Stimulated activated CD4-positive, alpha-beta T cell treated with anti-CD3 and anti-CD28 coated beads, Interleukin-2, amount 100 ng/mL, for 48 hours (primary cell): ENCODE data around the gene LRRC4C.

Experiments
- DNase-seq, 2 donors: peaks; one replicate each; pipeline ENCODE4 v3.0.0-alpha.2; 2020

Gene LRRC4C

DNA sequence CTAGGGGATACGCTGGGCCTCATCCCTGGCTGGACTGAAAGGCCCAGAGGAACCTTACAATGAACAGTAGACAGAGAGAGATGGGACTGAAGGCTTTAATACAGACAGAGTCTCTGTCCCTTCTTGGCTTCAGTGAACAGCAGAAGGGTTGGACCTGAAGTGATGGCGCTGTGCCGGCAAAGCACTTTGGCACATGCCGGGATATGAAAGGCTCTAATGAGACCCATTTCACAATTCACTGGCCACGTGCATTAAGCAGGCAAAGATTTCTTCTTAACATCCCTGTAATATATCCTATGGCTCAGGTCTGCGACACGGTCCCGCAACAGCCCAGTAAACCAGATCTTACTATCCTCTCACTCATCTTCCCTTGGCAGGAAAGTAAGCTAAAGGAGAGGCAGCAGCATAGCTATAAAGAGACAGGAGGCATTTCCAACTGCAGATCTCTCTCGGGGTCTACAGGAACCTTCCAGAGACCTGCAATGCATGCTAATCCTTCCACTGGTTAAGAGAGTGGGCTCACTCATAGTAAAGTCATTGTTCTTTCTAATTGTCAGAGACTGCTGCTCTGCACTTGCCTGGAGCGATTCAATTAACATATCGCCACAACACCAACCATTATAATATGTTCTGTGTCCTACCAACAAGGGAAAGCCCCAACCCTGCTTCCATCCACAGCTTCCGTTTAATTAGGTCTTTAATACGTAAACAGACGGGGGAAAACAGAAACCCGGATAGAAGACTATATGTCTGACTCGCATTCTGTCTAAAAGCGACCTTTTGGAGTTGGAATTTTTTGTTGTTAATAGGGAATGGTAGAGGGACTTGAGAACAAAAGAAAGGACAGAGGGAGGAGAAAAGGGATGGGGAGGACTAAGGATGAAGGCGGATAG lies 1179.0 kb downstream of the LRRC4C start:
- DNase-seq = no peak

DNA sequence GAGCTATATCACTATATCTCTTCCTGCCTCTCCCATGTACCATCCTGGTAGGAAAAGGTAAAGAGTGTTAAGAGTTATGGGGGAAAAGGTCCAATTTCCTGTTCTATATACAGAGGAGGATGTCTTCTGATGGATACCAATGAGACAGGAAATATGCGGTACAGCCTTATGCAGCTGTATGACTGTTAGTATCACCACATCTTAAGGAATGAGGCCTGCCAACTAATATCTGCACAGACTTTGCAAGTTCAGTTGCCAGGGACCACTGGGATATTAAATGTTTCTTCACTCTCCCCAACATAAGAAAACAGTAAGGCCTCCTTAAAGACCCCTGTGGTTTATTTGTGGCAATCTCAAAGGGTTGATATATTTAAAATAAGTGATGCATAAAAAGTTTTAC lies 1182.5 kb downstream of the LRRC4C start:
- DNase-seq = no peak

DNA sequence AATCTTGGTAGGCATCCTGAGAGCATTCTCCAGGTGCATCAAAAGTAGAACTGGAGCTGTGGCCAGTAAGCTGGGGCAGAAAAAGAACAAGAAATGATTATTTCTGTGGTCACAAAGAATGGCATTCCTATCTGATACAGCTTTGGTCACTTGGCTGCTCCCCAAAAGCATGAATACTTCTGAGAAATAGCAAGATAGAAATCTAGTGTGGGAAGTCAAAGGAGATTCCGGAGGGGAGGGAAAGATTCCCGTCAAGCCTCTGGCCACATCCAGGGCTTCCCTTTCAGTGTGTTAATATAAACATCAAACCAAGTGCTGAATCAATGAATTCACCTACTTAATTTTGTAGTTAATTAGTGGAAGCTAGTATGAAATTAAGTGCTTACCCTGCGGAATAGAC lies 1185.4 kb downstream of the LRRC4C start:
- no peak for DNase-seq

DNA sequence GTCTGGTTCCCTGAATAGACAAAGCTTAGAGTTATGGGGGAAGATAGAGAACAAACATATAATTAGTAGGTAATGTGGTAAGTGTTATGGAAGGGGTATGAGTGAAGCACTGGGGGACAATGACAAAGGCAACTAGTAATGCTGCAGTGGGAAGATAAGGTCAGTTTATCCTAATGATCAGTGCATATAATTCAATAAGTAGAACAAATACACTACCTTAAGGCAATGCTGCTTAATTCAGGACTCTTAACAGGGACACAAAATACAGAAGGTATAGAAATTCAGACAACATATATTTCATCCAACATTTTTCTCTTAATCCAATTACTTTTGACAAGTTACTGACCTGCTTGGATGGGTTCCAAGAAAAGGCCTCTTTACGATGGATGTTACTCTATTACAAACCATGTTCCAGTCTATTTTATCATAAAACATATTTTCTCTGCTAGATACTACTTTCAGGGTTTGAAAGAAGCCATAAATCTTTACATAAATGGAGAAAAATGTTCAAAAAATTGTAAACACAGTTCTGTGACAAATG lies 1186.2 kb downstream of the LRRC4C start:
- no peak for DNase-seq

DNA sequence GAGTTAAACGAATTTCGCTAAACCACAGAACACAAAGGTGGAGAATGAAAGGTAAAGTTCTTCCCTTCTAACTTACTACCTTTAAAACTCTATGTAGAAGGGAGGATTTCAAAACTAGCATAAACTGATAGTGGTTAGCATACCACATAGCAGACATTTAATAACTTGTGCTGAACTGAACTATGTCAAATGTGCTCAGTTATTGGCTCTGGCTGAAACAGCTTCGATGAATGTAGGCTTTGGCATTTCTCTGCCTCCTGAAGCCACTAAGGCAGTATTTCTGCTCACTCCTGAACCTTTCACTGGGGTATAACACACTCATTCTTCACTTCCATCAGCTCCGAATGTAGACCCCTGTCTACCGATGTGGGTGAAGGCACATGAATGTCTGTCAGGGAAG lies 1188.1 kb downstream of the LRRC4C start:
- no peak for DNase-seq

DNA sequence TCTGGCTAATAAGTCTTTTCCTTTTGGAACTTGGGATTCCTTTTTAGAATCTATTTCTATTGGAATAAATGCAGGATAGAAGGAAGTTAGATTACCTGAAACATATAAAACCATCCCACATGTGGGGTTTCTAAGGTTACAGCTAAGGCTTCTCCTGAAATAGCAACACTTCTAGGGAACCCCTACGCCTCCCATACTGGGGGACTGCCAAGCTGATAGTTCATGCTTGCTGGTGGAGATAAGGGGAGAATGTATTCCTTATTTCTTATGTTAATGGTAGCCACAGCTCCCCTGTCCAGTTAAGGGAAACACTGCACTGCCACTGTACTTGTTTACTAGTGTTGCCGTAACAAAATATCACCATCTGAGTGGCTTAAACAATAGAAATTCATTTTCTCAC lies 1189.6 kb downstream of the LRRC4C start:
- DNase-seq = no peak

DNA sequence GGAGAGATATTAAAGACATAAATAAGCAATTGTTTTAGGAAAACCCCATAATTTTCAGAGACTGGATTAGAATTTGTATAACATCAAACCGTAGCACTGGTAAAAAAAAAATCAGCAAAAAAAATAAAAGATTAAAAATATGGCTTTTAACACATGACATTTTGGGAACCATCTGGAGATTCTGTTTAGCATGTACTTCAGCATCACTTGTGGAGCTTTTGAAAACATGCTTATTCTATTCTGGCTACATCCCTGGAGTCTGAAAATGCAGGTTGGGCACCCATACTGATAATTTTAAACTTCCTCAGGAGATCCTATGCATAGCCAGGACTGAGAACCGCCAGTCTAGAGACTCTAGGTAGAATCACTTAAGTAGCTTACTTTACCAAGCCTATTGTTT lies 1190.9 kb downstream of the LRRC4C start:
- no peak for DNase-seq

DNA sequence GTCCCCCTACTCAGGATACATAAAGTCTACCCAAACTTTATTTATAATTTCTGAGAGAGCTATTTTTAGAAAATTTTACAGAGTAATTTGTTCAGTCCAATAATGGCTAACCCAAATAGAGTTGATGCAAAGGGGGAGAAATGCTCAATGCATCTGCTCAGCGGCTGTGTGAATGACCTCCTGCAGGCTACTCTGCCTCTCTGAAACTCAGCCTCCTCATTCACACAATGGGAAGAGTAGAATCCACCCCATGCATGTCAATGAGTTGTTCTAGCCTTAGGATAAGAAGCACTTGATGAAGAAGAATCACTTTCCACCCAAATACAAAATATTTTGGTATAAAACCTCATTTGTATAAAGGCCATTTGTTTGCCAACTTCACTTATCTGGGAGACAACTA lies 1204.0 kb downstream of the LRRC4C start:
- DNase-seq = no peak

DNA sequence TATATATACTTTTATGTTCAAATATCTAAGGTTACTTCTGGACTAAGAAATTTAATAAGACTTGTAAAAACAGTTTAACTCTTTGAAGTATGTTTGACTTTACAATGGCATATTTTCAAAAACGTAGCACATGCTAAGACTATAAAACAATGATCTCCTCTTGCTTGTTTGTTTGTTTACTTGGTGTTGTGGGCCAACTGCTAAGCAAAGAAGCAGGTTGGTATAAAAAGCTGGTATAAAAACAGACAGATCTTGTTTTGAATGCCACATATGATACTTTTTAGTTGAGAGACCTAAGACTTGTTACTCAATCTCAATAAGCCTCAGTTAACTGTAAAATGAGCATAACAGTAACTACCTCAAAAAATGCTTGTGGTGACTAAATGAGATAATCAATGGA lies 1206.3 kb downstream of the LRRC4C start:
- no peak for DNase-seq

DNA sequence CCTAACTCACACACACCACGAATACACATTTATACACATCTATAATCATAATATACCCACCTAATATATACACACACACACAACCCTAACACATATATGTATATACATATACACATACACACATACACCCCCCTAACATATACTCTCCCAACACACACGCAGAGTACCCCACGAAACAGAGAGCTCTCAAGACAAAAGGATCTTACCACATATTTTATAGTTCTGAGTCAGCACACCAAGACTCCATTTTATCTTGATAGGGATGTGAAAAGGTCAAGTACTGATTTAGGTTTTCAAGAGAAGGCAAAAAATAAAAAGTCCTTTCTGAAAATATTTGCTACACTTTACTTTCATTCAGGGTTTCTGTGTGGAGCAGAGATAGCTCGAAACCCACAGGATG lies 1207.2 kb downstream of the LRRC4C start:
- DNase-seq = no peak

DNA sequence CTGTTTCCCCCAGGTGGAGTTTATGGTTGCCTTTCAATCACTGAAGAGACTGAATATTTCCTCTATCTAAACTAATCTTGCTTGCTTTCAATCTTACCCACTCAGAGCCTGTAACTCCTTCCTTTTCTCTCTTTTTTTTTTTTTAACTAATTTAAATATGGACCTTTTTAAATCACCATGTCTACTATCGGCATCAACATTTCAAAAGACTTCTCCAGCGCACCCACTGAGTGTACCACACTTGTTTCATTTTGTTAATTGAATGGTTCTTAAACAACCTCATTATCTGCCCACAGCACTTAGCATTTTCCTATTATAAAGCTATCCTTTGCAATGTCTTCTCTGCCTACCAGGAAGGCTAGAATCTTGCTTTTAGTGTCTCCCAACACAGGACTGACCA lies 1212.5 kb downstream of the LRRC4C start:
- DNase-seq = no peak

DNA sequence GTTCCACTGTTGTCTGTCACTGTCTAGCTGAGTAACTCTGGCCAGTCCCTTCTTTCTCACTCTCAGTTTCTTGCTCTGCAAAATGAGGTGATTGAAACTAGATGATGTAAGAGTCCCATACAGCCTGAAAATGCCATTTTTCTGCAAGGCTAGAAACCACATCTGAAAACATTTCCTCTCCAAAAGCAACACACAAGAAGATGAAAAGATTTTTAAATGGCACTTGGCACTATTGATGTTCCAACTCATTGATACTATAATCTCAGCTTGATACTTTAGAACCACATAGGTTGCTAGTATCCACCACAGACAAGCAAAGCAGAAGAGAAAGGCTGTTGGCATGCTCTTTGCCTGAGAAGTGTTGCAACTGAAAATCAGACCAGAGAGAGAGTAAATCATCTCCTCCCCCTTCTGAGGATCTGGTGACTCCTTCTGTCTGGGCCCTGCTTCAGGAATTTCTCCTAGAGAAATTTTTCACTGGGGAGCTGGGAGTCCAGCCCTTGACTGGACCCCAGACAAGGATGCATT lies 1217.9 kb downstream of the LRRC4C start:
- no peak for DNase-seq

DNA sequence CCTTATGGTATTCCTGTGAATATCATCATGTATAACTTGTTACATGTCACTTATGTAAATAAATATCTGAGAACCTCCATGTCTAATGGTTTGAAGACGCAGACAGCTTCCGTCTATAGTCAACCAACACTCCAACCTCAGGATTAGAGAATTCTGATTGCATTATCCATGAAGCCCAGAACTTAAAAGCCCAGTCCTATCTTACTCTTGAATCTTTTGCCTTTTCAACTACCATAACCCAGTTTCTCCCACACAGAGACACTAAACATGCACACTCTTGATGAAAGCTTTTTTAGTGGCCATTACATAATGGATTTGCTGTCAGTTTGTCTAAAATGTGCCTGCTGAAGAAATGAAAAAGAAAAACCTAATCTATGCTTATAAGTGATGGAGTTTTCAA lies 1219.2 kb downstream of the LRRC4C start:
- no peak for DNase-seq

DNA sequence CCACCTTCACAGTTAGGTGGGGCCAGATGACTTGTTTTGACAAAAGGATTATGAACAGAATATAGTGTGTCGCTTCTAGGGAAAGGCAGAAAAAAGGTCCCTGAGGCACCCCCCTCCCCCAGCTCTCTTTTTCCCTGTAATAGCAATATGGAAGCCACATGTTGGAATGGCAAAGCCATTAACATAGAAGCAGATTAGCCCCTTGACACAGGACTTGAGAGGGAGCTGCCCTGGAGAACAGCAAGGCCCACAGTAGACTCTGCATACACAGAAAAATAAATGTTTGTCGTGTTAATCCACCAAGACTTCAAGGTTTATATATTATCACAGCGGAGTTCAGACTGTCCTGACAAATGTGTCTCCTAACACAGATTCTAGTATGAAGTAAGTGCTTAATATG lies 1222.9 kb downstream of the LRRC4C start:
- DNase-seq = no peak

DNA sequence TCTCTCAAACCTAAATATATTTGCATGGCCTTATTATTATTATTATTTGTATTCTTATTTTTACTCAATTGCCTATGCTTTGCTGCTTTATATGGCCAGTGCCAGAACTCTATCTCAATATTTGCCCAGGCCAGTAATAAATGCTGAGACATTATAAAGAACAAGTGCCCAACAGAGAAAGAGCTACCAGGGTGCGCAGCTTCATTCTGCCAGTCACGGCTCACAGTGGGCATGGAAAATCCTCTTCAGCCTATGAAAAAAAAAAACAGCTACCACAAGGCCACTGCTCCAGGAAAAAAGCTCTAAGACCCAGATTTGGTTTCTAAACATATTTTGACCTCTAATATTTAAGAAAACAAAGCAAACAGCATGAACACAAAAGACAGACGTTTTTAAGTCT lies 1223.6 kb downstream of the LRRC4C start:
- no peak for DNase-seq

DNA sequence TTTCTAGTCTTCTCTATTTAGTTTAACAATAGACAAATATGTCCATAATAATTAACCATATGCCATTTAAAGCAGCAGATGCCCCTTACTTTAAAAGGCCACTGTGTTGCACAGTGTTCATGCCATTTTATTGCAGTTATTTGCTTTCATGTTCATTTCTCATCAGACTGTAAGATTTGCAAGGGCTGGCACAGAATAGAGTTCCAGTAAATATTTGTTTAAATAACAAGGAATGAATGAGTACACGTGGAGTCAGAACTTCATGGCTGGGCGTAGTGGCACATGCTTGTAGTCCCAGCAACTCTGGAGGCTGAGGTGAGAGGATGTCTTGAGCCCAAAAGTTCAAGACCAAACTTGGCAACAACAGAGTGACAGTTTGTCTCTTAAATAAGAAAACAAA lies 1228.6 kb downstream of the LRRC4C start:
- no peak for DNase-seq

DNA sequence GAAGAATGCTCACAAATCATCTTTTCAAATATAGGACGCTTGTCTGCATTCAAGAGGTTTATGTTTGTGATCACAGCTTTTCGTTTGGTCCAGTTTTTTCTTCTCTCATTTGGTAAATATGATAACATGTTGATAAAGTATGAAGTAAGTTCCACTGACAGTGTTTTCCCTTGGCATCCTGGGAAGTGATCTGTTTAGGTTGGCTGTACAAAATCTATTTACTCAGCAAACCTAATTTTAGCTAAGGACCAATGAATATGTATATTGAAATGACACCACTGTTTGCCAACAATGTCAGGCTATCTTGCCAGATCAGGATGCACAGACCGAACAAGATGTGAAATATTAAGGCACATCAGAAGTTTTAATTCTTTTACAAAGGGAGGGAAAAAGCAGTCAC lies 1230.8 kb downstream of the LRRC4C start:
- DNase-seq = no peak

DNA sequence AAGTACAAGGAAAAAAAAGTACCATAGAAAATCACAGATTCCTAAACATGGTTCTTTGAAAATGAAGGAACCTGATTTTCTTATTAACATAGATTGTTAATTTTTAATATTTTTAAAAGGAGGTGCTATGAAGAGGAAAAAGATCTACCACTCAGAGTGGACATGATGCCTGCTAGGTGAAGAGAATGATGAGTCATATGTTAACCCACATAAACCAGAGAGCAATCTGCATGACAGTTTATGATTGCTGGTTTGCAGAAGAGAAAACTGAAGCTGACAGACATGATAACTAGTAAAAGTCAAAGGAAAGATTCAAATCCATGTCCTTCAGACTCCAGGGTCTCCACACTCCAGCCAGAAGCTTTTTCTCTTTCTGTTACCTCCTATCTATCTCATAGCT lies 1231.7 kb downstream of the LRRC4C start:
- DNase-seq = no peak

DNA sequence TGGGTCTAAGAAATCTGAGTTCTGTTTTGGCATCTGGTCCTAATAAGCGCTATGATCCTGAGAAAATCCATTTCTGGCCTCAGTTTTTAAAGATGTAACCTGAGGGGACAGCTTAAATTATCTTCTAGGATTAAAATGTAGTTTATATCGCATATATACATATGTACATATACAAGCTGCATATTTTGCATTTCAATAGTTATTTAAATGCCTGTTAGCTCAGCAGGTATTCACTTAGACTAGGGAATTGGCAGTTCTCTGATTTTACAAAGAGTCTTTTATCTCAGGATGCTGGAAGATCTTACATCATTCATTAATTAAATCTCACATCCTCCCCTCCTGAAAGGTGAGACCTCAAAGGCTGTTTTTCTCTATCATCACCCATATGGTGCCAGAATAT lies 1232.8 kb downstream of the LRRC4C start:
- no peak for DNase-seq

DNA sequence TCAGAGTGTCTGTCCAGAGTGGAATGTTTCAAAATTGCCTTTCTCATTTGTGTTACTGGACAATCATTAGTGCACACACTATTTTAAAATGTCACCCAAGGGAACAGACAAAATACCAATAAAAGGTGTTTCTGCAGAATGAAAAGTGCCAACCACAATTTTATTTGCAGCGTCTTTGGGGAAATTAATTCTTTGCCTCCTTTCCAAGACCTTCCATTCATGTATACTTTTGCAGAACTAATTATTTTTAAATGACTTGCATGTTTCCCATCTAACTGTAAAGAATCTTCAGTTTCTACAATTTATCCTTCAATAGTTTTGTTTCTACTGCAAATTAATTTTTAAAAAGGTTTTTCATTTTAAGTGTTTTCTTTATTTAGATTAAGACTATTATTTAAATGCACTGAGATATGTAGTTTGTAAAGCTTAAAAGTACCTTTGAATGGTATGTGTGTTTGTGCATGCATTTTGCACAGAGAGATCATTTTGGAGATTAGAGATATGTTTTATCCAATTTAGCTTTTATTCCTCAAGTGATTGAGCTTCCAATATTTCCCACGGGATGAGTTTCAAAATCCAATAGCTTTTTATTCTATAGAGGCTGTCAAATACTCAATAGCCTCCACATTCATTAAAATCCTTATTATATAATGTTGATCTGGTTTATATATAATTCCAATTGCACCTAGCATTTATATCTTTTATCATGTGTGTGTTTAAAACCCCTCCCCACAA lies 1235.7 kb downstream of the LRRC4C start:
- no peak for DNase-seq

DNA sequence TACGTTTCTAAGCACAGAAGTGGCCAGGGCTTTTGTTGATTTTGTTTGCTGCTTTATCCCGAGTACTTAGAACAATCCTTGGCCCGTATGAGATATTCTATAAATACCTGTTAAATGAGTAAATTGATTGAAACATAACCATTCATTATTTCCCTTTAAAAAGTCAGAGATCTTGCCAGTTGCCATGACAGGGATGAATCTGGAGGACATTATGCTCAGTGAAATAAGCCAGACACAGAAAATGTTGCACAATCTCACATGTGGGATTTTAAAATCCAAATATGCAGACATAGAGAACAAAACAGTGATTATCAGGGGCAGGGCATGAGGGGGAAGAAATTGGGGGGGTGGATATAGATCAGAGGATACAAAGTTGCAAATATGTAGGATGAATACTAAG lies 1240.1 kb downstream of the LRRC4C start:
- DNase-seq = no peak

DNA sequence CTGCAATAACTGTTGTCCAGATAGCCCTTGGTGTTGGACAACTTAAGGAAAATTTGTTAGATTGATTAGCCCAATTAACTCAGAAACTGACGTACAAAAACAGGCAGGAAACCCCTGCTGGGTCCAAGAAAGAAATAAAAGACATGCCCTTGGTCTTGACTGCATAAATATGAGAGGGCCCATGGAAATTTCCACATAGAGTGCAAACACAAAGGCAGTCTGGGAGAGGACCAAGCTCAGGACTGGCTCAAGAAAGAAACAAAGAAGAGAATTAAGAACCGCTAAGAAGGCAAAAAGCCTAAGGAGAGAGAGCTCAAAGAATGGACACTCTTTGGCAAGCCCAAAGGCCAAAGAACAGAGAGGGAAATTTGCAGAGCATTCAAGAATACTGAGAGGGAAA lies 1243.9 kb downstream of the LRRC4C start:
- no peak for DNase-seq

DNA sequence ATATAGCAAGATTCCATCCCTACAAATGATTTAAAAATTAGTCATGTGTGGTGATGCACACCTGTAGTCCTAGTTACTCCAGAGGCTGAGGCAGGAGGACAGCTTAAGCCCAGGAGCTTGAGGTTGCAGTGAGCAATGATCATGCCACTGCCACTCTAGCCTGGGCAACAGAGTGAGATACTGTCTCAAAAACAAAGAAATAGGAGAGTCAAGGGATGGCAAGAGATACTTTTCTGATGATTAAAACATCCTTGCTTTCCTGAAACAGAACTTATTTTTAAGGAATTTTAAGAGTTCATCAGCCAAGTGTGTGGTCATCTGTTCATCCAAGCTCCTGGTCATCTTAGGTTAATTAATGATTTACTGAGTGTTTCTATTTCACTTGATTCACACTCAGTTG lies 1252.0 kb downstream of the LRRC4C start:
- no peak for DNase-seq

DNA sequence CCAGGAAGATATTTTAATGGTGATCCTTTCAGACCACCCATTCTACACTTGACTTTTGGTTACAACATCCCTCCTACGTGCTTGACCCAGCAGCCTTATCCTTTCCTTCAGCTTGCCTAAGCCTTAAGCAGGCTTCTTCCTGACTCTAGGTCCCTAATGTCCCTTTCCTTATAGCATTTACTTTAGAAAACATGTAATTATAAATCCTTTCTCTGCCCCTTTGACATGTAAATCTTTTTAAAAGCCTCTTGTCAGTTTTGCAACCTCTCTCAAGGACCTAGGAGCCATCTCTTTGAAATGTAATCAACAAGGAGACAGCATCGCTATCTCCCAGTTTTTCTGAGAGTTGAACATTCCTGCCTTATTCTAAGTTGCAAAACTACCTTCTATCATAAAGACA lies 1255.2 kb downstream of the LRRC4C start:
- no peak for DNase-seq
